HT1080 (cell line): Measurements from ENCODE around the gene C1orf198. TPM values are rescaled to one million over a fixed set of nuclear protein-coding genes. Genes with fewer than 3 reads are reported as not detected.

ENCODE experiments used
- DNase-seq: peaks from one replicate; pipeline ENCODE4 v3.0.0-alpha.2; 2015; ENCODE audit warnings: low read depth
- total RNA-seq: library from RNA; depleted of rRNA; stranded (reverse); fragments of >200 nt; shearing (Covaris generic); gene quantifications from 2 replicates; pipeline ENCODE4 v1.2.3, GENCODE V29; 2014

Gene C1orf198
- total RNA-seq, 1 experiment from 2014 or later, result 17.0 TPM

GRCh38 chr1:230892018-230892491 is 23.7 kb upstream of the C1orf198 start:
- DNase-seq, result no peak

DNA sequence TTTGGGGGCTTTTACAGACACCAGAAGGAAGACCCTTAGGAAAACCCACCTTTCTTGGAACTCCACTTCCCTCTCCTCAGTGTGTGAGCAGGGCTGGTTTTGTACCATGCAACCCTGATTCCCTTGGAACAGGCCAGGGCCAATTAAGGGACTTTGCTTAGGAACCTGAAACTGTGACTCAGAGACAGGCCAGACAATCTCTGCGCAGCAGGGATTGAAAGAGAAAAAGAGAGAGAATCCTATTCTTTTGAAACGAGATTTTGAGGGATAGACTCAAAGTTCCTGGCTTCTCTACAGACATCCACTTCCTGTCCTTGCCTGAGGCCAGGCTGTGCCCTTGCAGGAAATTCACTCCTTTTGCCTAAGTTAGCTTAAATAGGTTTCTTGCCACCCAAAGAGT is 23.1 kb upstream of the C1orf198 start:
- DNase-seq, result peak; percentile 36

GRCh38 chr1:230884646-230885045 is 16.3 kb upstream of the C1orf198 start:
- no peak for DNase-seq

DNA sequence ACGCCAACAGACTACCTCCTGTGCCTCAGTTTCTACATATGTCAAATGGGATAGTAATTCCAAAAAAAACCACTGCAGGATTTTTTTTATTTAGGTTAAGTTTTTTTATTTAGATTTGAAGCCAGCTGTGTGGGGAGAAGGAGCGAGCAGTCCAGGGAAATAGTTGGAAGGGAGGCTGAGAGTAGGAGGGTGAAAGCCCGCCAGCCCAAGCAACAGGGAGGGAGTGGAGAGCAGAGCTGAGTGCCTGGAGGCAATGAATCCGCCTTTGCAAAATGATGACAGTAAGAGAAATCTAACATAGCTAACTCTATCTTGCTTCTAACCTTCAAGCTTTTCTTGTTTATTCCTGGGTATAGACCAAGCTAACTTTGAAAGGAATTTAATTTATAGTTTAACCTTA is 15.6 kb upstream of the C1orf198 start:
- DNase-seq, result no peak

GRCh38 chr1:230879778-230880177 is 11.5 kb upstream of the C1orf198 start:
- DNase-seq, result no peak

- no peak for DNase-seq
Observed at GRCh38 chr1:230878591-230878990, 10.3 kb upstream of the C1orf198 start.

DNA sequence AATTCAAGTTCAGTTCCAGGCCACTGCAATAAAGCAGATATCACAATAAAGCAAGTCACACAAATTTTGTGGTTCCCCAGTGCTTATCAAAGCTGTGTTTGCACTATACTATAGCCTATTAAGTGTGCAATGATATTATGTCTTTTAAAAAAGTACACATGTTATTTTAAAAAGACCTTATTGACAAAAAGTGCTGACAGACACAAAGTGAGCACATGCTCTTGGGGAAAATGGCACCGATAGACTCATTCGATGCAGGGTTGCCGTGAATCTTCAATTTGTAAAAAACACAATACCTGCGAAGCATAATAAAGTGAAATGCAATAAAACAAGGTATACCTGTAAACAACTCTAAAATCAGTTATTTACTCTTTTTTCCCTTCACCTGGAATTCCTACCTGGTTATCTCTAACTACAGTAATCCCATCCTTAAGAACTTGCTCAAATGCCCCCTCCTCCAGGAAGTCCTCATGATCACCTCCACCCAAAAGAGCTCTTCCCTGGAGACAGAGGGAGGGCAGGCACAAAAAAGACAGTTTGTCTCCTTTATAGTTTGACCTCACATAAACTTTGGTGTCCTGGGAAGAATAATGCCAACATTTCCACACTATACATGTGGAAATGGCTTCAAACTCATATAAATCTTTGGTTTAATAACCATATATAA is 9.7 kb upstream of the C1orf198 start:
- no peak for DNase-seq

DNA sequence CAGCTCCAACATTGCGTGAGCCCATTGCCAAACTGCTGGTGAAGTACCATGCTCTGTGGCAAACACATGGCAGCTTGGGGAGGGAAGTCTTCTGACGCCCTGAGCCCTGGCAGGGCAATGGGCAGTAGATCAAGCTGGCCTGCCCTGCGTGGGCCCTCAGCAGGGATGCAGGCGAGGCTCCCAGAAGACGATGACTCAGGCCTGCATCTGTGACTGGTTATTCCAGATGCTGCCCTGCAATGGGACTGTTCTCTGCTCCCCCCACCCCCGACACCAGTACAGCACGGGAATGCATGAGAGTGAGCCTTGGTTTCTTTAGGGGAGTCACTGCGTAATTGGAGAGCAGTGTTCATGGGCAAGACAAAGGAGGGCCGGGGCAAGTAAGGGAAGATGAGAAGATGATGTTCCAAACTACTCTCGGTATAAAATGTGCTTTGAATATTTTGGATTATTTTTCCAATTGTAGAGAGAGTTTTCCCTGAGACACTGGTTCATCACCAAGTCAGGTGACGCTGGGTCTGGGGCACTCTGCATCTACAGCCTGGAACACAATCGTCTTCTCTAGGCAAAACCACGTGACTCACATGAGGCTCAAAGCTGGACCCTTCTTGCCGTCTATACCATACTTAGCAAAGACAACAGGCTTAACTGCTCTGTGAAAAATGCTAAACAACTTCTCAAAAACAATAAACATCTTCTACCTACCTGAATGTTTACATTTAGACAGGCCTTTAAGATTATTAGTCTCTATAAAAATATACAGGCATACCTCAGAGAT is 9.0 kb upstream of the C1orf198 start:
- peak; percentile 22 for DNase-seq

DNA sequence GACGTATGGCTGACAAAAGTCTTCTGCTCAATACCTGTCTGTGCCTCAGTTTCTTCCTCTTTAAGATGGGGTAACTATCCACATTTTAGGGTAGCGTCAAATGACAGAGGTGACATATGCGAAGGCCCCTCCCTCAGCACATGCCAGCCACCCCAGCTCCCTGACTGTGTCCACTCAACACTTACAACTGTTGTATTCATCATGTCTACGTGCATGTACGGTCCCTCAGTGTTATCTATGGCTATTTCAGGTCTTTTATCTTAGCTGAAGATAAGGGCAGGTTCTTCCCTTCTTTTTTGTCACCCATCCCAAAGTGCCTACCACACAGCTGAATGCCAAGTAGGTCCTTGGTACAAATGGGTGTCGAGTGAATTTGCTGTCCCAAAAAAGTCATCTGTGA is 8.3 kb upstream of the C1orf198 start:
- no peak for DNase-seq

GRCh38 chr1:230875370-230875769 is 7.0 kb upstream of the C1orf198 start:
- DNase-seq, result peak; percentile 54

DNA sequence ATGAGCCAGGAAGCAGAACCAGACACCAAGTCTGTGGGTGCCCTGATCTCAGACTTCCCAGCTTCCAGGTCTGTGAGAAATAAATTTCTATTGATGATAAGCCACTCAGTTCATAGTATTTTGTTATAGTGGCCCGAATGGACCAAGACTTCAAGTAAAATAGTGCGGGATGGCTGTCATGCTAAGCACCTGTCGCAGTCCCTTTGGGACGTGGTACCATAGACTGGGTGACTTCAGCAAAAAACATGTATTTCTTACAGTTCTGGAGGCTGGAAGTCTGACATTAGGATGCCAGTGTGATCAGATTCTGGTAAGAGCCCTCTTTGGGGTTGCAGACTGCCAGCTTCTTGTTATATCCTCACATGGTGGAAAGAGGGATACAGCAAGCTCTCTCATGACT is 2.6 kb upstream of the C1orf198 start:
- no peak for DNase-seq

- DNase-seq, result no peak
Observed at GRCh38 chr1:230869500-230869899, 1.2 kb upstream of the C1orf198 start.

- peak; percentile 23 for DNase-seq
Observed at GRCh38 chr1:230868736-230869385, 540 bp upstream of the C1orf198 start.

GRCh38 chr1:230867101-230867902 is 1.0 kb downstream of the C1orf198 start:
- DNase-seq, result peak; percentile 18

GRCh38 chr1:230866171-230867070 is 1.9 kb downstream of the C1orf198 start:
- no peak for DNase-seq

GRCh38 chr1:230865062-230865817 is 3.1 kb downstream of the C1orf198 start:
- no peak for DNase-seq

DNA sequence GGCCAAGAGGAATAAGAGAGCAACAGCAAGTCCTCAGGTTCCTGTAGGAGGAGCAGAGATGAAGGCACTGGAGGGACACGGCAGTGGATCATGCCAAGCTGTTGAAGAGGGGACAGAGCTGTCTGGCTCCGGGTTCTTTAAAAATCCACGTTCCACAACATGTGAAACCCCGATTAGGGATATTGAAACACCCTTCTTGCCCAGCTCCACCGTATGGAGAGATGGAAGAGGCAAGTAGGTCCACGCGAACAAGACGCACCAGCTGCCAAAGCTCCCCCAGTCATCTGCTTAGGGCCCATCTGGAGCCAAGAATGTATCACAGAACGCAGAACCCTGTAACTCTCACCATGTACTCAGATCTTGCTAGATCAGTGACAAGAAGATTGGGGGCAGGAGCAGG is 3.9 kb downstream of the C1orf198 start:
- no peak for DNase-seq

DNA sequence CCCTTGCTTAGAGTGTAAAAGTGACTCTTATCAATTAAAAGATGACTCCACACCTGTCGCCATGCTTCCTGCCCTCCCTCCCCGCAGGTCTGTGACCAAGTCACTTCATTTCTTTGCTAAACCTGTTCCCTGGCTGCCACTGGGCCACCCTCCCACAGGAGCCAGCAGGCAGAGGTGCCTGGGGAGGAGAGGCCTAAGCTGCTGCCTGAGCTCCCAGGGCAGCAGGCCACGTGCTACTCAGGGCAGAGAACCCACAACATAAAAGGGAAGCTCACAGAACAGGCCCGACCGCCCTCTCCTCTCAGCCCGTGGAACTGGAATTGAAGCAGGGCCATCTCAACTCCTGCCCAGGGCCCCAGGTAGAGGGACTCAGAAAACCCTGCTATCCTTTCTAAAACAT is 4.9 kb downstream of the C1orf198 start:
- DNase-seq, result no peak

DNA sequence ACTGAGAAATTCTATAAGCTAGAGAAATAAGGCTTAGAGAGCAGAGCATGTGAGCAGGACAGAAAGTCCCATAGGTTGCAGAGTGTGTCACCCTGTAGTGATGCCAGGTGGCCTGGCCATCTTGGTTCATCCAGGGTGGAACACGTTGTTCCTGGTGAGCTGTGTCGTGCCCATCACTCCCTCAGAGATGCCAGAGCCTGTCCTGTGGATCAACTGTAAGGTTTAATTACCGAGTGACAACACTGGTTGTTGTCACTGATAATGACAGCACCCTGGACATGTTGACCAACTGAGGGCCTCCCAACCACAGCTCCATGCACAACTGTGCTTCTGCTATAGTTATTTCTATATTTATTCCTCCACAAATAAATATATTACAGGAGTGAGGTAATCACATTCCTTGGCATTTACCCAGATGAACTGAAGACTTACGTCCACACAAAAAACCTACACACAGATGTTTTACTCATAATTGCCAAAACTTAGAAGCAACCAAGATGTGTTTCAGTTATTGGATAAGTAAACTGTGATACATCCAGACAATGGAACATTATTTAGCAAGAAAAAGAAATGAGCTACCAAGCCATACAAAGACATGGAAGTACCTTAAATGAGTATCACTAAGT is 6.2 kb downstream of the C1orf198 start:
- no peak for DNase-seq
